Kidney (tissue), 14 donors: ENCODE results near the gene EDC3. TPM values are rescaled to one million over a fixed set of nuclear protein-coding genes. Genes with fewer than 3 reads are reported as not detected.
A peak's percentile ranks its signal among the peaks of the same experiment; 100 is the strongest.
"Not testable (repeated sequence)": the region's sequence is repeated elsewhere in the genome, so short reads cannot be mapped to it uniquely, and the experiment has no call there.

Source experiments
- DNase-seq, 5 donors: peaks; one replicate each; pipeline ENCODE4 v3.0.0-alpha.2; 2013 to 2020
- FAIRE-seq: peaks from 2 replicates; lab custom pipeline; 2012; peaks lifted over from hg19 to GRCh38; lab: Jason Lieb, UNC
- H3K27ac ChIP-seq, 2 donors: one replicate each; pipeline ENCODE4 v1.7.0; 2013; ENCODE audit warnings: low read depth in 2 of 2, low read length in 2 of 2, inconsistent platforms in 1 of 2
- H3K27me3 ChIP-seq: one replicate; pipeline ENCODE4 v1.7.1; 2013; ENCODE audit warnings: low read length, inconsistent platforms; ENCODE audit not compliant: control insufficient read depth, insufficient read depth
- H3K36me3 ChIP-seq, 3 donors: one replicate each; pipeline versions ENCODE4 v1.7.0 to v1.7.1; 2013; ENCODE audit warnings: low read length in 3 of 3, control low read depth in 1 of 3, inconsistent platforms in 1 of 3; ENCODE audit not compliant: insufficient read depth in 3 of 3, control insufficient read depth in 2 of 3
- H3K4me1 ChIP-seq, 3 donors: one replicate each; pipeline versions ENCODE4 v1.7.0 to v1.7.1; 2013; ENCODE audit warnings: low read length in 3 of 3, inconsistent platforms in 1 of 3, low read depth in 1 of 3; ENCODE audit not compliant: control insufficient read depth in 2 of 3, insufficient read depth in 2 of 3
- H3K4me3 ChIP-seq, 3 donors: one replicate each; pipeline versions ENCODE4 v1.7.0 to v1.8.1; 2013; ENCODE audit warnings: low read length in 3 of 3, control low read depth in 1 of 3, inconsistent platforms in 1 of 3
- H3K9ac ChIP-seq, 3 donors: one replicate each; pipeline versions ENCODE4 v1.7.0 to v1.7.1; 2013; ENCODE audit warnings: low read length in 3 of 3, control low read depth in 1 of 3, inconsistent platforms in 1 of 3
- H3K9me3 ChIP-seq, 3 donors: one replicate each; pipeline versions ENCODE4 v1.7.0 to v1.7.1; 2013; ENCODE audit warnings: low read length in 3 of 3, control low read depth in 1 of 3, inconsistent platforms in 1 of 3; ENCODE audit not compliant: control insufficient read depth in 2 of 3, insufficient read depth in 1 of 3
- intact Hi-C: fragments of 100-400 bp; cut with DNase I; formaldehyde crosslinking; loops from one replicate; pipeline ENCODE4 v1.11.1; 2022
- polyA plus RNA-seq: library from polyadenylated mRNA; stranded (reverse); fragments of 350-450 nt; fragmentation: Illumina TruSeq; extraction: RNeasy Lipid Tissue Mini Kit (QIAGEN cat#74804); gene quantifications from one replicate; pipeline ENCODE4 v1.2.3, GENCODE V29; 2014; ENCODE audit warnings: low read depth, low replicate concordance; ENCODE audit not compliant: insufficient read depth
- total RNA-seq: library from RNA; stranded (reverse); fragmentation: NEBNext Ultra II Directional; extraction: Animal tissue kit (Norgen Biotek cat#: 25700); gene quantifications from one replicate; pipeline ENCODE4 v1.2.1, GENCODE V29; 2021
- TF ChIP-seq, protein P1 (sequence below): IDR thresholded peaks from 3 replicates; pipeline ENCODE4 v1.5.1; 2012; ENCODE audit warnings: mild to moderate bottlenecking, moderate library complexity, borderline replicate concordance; ENCODE audit not compliant: insufficient read depth; ENCODE audit errors: extremely low read depth
- donor health status: control.
- donor health status: control.
- donor health status: control.
- donor health status: control.
- donor health status: control.
- donor health status: DM: yes; HTN: yes; CAD: no.
- donor health status: Normal renal cell carcinoma (clear cell type).

The EDC3 gene
- total and polyA plus RNA-seq, 2 donors from 2014 or later = 11.5 to 27.7 TPM

- TF ChIP-seq, protein P1, sequence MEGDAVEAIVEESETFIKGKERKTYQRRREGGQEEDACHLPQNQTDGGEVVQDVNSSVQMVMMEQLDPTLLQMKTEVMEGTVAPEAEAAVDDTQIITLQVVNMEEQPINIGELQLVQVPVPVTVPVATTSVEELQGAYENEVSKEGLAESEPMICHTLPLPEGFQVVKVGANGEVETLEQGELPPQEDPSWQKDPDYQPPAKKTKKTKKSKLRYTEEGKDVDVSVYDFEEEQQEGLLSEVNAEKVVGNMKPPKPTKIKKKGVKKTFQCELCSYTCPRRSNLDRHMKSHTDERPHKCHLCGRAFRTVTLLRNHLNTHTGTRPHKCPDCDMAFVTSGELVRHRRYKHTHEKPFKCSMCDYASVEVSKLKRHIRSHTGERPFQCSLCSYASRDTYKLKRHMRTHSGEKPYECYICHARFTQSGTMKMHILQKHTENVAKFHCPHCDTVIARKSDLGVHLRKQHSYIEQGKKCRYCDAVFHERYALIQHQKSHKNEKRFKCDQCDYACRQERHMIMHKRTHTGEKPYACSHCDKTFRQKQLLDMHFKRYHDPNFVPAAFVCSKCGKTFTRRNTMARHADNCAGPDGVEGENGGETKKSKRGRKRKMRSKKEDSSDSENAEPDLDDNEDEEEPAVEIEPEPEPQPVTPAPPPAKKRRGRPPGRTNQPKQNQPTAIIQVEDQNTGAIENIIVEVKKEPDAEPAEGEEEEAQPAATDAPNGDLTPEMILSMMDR = no peak
These were observed 97.5 kb downstream of the EDC3 start for GRCh38 chr15:74598126-74598842.

GRCh38 chr15:74597146-74597705, 98.6 kb downstream of the EDC3 start:
- H3K9me3 ChIP-seq, DNase-seq, H3K36me3 ChIP-seq, H3K27me3 ChIP-seq, H3K9ac ChIP-seq, H3K4me3 ChIP-seq, FAIRE-seq, intact Hi-C loops, H3K27ac ChIP-seq: not testable (repeated sequence)
- H3K4me1 ChIP-seq = peaks cover 0 to 13% (median 4%) of the 10 kb centered on the region in 3 donors

More at GRCh38 chr15:74598126-74598842, 97.5 kb downstream of the EDC3 start:
- FAIRE-seq = peak; percentile 29
- intact Hi-C loops = no loop called here
- Histone ChIP-seq H3K36me3 (no peaks in the 10 kb centered on the region), H3K9me3 (no peaks in the 10 kb centered on the region), H3K4me1 (peaks cover 0 to 13% (median 4%) of the 10 kb centered on the region in 3 donors), H3K27me3 (no peaks in the 10 kb centered on the region), H3K4me3 (peak overlapping the region; percentile 79 to 87 (median 84)), H3K9ac (peak overlapping the region; percentile 57 to 95 (median 81)), H3K27ac (peak overlapping the region; percentile 87 to 96)
- DNase-seq = peak; percentile 95 to 97 (median 96)

DNA sequence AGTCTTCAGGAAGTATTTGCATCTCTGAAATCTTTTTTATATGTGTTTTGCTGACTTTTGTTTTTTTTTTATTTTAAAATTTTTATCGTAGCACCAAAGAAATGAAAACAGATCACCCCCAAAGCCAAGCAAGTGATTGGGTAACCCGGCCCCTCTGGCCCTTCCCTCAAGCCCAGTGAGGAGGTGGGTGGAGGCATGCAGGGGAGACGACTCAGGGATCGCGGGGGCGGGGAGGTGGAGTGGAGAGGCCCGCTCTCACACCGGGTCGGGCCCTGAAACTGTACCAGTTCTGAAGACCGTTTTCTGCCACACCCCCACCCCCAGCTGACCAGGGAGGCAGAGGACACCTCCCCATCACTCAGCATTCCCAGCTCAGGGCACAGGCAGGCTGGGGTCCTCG, 99.1 kb downstream of the EDC3 start:
- H3K27ac ChIP-seq, H3K4me3 ChIP-seq, H3K9ac ChIP-seq, H3K27me3 ChIP-seq, intact Hi-C loops, H3K36me3 ChIP-seq, DNase-seq, FAIRE-seq, H3K9me3 ChIP-seq: not testable (repeated sequence)
- peaks cover 0 to 13% (median 4%) of the 10 kb centered on the region in 3 donors for H3K4me1 ChIP-seq

DNA sequence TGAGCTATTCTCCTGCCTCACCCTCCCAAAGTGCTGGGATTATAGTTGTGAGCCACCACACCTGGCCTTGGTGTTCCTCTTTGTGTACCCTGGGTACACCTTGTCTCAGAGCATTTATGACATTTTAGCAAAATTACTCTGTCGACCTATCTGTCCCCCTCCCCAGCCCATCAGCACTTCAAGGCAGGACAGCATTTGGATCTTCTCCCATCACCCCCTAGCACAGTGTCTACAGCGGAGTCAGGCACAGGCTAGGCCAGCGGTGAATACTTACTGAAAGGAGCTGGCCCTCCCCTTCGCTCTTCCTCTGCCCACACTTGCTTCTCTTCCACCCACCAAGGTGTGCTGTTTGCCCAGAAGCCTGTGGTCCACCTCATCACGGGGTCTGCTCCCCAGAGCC, 100.6 kb downstream of the EDC3 start:
- Histone ChIP-seq H3K4me3 (no peak overlapping the region), H3K4me1 (peaks cover 0 to 13% (median 4%) of the 10 kb centered on the region in 3 donors), H3K9ac (no peak overlapping the region), H3K27me3 (no peaks in the 10 kb centered on the region), H3K36me3 (peaks cover 0 to 11% (median 5%) of the 10 kb centered on the region in 3 donors), H3K9me3 (no peaks in the 10 kb centered on the region), H3K27ac (no peak overlapping the region)
- intact Hi-C loops = no loop called here
- peak in 1 of 5 donors; percentile 36 for DNase-seq
- FAIRE-seq = no peak
- TF ChIP-seq, protein P1 = no peak
